ENCODE measurements around the gene ACOXL.

DNA sequence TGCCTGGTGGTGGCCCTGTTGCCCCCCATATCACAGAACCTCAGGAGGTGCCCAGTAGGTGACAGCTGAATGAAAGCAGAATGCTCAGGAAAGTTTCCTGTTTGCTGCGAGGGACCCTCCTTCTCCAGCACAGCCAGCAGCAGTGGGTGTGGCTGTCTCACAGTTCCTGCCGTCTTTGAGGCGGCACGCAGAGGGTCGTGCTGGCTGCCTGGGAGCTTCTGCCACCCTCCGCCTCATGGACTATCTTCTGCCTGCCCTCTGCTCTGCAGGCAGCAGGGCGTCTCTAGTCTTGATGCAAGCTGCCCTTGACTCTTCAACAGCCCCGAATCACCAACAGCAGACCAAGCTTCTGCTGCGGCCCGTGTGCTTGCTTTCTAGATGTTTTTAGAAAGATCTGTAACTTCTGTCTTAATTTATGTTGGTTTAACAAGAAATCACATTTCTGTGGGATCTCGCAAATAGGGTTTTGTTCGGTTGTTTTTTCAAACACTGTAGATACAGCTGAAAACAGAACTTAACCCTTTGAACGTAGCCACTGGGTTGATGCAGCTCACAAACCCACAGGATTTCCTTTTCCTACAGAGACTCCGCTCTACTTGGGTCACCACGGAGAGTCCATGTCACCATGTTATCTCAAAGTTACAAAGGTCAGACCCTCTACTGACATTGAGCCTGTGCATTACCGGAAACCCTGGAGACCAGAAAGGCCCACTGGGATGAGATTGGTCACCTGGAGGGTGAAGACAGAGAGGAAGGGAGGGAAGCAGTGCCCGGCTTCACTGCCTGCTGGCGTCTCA lies 144.9 kb downstream of the ACOXL start:
- TF ChIP-seq, protein P1, sequence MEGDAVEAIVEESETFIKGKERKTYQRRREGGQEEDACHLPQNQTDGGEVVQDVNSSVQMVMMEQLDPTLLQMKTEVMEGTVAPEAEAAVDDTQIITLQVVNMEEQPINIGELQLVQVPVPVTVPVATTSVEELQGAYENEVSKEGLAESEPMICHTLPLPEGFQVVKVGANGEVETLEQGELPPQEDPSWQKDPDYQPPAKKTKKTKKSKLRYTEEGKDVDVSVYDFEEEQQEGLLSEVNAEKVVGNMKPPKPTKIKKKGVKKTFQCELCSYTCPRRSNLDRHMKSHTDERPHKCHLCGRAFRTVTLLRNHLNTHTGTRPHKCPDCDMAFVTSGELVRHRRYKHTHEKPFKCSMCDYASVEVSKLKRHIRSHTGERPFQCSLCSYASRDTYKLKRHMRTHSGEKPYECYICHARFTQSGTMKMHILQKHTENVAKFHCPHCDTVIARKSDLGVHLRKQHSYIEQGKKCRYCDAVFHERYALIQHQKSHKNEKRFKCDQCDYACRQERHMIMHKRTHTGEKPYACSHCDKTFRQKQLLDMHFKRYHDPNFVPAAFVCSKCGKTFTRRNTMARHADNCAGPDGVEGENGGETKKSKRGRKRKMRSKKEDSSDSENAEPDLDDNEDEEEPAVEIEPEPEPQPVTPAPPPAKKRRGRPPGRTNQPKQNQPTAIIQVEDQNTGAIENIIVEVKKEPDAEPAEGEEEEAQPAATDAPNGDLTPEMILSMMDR (IDR thresholded peaks at IDR 0.05; ENCODE audit: insufficient read depth, low read depth, low read length) = no peak
- no peak for TF ChIP-seq EZH2 (IDR thresholded peaks at IDR 0.05; ENCODE audit: insufficient read depth, low read length)

Data from astrocyte (in vitro differentiated cells and primary cell).